SK-N-DZ (cell line): ENCODE results near the gene PFN3. TPM values are rescaled to one million over a fixed set of nuclear protein-coding genes. Genes with fewer than 3 reads are reported as not detected.

Experiments
- DNase-seq: peaks from one replicate; pipeline ENCODE4 v3.0.0-alpha.2; 2015; ENCODE audit warnings: low spot score
- polyA plus RNA-seq, 2 experiments: library from polyadenylated mRNA; depleted of rRNA; stranded (reverse); fragments of >200 nt; gene quantifications; 2 replicates each; pipeline ENCODE4 v1.2.3, GENCODE V29; 2014

Gene PFN3, protein sequence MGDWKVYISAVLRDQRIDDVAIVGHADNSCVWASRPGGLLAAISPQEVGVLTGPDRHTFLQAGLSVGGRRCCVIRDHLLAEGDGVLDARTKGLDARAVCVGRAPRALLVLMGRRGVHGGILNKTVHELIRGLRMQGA
- polyA plus RNA-seq (2014; cell fraction: cytosol; rRNA removed), result not detected in 2 replicates
- not detected in 2 replicates for polyA plus RNA-seq (2014; cell fraction: nucleus; rRNA removed)

- no peak for DNase-seq
Measured at GRCh38 chr5:177399997-177400868, at the start of gene PFN3. PFN3 (minus strand) TSS chr5:177400661; CDS start chr5:177400576, 85 bp downstream.

- no peak for DNase-seq
Measured at GRCh38 chr5:177449140-177450061, 48.9 kb upstream of the PFN3 start.

DNA sequence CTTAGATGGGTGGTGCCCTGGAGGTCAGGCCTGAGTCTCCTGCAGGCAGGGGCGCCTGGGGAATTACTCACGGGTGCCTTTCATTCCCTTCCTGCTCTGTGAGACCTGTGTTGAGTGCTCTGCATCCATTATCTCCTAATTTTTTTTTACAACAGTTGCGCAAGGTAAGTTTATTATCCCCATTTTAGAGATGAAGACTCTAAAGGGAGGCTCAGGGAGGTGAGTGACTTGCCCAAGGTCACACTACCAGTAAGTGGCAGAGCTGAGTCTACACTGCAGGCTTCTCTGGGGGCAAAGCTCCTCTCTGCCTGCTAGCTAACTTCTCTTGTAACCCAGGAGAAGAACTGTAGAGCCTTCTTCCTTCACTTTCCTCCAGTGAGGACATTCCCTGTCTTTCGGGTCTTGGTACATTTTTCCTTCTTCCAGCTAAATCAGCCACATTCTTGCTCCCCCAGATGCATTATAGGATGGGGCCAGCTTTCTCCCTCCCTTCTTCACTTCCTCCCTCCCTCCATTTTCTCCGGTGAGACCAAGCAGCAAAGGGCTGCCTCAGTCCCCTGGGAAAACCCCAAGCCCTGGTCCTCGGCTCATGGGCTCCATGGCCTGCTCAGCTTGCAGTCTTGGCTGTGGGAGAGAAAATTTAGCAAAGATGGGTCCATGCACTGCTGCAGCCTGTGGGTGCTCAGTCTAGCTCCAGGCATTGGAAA is 47.9 kb upstream of the PFN3 start:
- no peak for DNase-seq

DNA sequence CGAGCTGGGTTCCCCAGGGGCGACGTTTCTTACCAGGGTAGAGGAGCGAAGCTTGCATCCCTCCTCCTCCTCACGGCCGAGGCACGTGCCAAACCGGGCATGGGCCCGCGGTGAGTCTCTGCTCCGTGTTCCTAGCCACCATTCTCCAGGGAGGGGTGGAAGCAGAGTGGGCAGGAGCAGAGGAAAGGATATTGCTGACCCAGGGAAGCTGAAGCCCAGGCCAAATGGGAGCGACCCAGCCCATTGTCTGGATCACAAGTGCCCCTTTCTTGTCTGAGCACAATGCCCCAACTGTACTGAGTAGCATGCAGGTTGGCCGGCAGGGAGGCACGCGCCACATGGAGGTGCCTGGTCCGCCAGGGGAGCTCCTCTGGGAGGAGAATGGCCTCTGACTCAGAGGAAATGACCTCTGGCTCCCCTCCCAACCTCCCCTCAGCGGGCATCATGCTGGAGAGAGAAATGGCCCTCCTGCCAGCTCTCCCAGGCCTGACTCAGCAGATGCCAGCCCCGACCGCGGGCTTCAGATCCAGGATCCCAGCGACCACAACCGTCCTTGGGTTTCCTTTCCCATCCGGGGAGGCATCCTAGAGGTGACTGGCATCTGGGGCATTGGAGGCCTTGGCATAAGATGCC is 47.3 kb upstream of the PFN3 start:
- no peak for DNase-seq

DNA sequence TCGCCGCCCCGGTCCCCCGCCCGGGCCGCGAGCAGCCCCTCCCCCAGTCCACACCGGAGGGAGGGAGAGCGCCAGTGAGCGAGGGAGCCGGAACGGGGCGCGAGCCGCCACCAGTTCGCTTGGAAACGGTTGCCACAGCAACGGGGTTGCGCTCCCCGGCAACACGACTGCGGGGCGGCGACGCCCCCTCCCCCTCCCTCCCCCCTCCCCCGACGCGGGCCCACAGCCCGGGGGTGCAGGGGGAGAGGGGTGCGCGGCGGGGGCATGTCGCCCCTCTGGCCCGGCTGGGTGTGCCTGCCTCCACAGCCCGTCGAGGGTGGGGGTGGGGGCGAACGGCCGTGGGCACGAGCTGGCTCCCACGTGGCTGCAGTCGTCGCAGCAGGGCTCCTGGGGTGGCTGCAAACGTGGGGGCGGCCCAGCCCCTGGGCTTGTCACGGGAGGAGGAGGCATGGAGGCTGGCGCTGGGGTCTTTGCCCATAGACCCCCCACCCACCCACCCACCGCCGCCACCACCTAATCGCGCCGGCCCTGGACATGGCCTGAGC is 46.7 kb upstream of the PFN3 start:
- peak; percentile 64 for DNase-seq

- peak; percentile 71 for DNase-seq
Measured at GRCh38 chr5:177446200-177447065, 46.0 kb upstream of the PFN3 start, which contains the start of gene PRR7. PRR7 (plus strand) TSS chr5:177446814; CDS start chr5:177455068, 8,254 bp downstream.

DNA sequence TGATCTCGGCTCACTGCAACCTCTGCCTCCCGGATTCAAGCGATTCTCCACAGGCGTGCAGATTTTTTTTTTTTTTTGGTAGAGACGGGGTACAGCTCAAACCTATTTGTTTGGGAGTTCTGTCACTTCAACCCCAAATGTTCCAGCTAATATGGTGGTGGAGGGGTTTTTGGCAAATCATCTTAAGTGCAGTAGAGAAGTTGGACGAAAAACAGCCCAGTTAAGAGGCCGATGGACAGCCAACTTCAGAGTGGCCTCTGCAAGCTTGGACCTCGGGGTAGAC is 45.4 kb upstream of the PFN3 start:
- no peak for DNase-seq

GRCh38 chr5:177445052-177445916 is 44.8 kb upstream of the PFN3 start:
- DNase-seq, result no peak

- DNase-seq, result no peak
Measured at GRCh38 chr5:177444106-177445051, 43.9 kb upstream of the PFN3 start.

GRCh38 chr5:177443144-177443983 is 42.9 kb upstream of the PFN3 start:
- DNase-seq, result no peak

DNA sequence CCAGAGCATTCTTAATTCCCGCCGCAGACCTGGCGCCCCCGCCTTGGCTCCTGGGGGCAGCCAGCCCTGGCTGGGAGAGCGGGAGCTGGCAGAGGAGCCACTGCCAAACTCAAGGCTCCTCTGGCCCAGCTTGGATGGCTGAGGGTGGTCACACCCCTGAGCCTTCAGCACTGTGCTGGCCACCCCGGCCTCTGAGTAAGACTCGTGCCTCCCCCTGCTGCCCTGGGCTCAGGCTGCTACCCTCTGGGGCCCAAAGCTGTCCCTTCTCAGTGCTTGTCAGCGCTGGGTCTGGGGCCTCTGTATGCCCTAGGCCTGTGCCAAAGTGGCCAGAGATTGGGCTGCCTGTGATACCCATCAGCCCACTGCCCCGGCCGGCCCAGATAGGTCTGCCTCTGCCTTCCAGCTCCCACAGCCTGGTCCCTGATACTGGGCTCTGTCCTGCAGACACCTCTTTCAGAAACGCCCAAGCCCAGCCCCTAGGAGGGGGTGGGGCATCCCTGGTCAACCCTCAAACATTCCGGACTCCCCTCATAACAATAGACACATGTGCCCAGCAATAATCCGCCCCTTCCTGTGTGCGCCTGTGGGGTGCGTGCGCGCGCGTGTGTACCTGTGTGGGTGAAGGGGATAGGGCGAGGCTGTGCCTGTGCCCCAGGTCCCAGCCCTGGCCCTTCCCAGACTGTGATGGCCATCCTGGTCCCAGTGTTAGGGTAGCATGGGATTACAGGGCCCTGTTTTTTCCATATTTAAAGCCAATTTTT is 41.8 kb upstream of the PFN3 start:
- no peak for DNase-seq

- no peak for DNase-seq
Measured at GRCh38 chr5:177440990-177441780, 40.7 kb upstream of the PFN3 start.

DNA sequence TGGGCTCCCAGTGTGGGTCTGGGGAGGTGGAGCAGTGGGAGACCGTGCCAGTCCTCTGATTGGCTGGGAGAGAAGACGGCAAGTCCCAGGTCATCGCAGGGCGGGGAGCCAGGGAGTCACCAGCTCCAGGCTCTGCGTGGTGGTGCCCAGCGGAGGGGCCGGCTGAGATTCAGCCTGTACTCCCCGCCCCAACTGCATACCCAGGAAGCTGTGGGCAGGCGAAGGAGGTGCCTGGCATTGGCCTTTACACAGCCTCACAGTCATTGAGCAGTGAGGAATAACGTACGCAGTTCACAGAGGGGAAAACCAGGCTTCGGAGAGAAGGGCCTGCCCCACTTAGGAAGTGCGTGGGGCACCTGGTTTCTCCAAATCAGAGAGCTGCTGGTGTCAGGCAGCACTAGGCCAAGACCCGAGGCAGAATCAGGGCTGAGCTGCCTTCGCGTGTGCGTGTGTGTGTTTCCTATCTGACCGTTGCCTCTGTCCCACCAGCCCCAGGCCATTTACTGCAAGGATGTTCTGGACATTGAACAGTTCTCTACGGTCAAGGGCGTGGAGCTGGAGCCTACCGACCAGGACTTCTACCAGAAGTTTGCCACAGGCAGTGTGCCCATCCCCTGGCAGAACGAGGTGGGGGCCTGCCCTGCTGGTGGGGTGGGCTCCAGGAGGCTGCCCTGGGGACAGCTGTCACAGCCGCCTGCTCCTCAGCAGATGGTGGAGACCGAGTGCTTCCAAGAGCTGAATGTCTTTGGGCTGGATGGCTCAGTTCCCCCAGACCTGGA is 39.9 kb upstream of the PFN3 start:
- DNase-seq, result no peak

DNA sequence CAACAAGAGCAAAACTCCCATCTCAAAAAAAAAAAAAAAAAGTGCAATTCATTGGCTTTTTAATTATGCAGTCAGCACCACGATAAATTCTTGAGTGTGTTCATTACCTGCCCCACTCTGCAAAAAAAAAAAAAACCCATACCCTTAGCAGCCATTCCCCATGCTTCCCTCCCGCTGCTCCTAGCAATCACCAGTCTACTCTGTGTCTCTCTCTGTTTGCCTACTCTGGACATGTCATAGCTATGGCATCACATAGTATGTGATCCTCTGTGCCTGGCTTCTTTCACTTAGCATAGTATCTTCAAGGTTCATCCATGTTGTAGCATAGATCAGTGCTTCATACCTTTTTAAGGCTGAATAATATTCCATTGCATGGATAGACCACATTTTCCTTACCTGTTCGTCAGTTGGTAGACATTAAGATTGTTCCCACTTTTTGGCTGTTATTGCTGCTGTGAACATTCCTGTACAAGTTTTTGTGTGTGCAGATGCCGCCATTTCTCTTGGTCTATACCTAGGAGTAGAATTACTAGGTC is 39.1 kb upstream of the PFN3 start:
- no peak for DNase-seq
